VCaP (cell line): ENCODE measurements around the gene IFI35.

Experiments
- H3K27ac ChIP-seq: fragments of 450-650 bp; 2 replicates; pipeline ENCODE4 v1.5.1; 2017
- TF ChIP-seq, protein P1 (sequence below): fragments of 450-650 bp; conservative IDR thresholded peaks from 2 replicates; pipeline ENCODE4 v1.5.1; 2017; ENCODE audit warnings: mild to moderate bottlenecking, moderate library complexity

IFI35 gene

DNA sequence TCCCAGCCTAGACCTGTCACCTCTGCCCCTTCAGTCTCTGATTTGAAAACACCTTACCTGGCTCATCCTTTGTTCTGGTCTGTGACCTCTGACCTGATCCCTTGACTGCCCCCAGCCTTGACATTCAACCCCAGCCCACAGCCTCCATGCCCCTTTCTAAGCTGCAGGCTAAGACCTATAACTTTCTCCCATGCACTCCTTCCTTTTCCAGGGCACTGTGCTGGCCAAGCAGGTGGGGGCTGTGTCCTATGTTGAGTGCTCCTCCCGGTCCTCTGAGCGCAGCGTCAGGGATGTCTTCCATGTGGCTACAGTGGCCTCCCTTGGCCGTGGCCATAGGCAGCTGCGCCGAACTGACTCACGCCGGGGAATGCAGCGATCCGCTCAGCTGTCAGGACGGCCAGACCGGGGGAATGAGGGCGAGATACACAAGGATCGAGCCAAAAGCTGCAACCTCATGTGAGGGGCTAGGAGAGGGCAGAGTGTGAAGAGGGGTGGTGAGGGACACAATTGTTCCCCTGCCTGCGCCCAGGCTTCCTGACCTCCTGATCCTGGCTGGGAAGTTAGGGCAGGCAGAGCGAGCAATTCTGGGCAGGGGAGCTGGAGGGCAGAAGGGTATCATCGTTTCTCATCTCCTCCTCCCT, 21.8 kb downstream of the IFI35 start:
- TF ChIP-seq, protein P1, sequence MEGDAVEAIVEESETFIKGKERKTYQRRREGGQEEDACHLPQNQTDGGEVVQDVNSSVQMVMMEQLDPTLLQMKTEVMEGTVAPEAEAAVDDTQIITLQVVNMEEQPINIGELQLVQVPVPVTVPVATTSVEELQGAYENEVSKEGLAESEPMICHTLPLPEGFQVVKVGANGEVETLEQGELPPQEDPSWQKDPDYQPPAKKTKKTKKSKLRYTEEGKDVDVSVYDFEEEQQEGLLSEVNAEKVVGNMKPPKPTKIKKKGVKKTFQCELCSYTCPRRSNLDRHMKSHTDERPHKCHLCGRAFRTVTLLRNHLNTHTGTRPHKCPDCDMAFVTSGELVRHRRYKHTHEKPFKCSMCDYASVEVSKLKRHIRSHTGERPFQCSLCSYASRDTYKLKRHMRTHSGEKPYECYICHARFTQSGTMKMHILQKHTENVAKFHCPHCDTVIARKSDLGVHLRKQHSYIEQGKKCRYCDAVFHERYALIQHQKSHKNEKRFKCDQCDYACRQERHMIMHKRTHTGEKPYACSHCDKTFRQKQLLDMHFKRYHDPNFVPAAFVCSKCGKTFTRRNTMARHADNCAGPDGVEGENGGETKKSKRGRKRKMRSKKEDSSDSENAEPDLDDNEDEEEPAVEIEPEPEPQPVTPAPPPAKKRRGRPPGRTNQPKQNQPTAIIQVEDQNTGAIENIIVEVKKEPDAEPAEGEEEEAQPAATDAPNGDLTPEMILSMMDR, result no peak

DNA sequence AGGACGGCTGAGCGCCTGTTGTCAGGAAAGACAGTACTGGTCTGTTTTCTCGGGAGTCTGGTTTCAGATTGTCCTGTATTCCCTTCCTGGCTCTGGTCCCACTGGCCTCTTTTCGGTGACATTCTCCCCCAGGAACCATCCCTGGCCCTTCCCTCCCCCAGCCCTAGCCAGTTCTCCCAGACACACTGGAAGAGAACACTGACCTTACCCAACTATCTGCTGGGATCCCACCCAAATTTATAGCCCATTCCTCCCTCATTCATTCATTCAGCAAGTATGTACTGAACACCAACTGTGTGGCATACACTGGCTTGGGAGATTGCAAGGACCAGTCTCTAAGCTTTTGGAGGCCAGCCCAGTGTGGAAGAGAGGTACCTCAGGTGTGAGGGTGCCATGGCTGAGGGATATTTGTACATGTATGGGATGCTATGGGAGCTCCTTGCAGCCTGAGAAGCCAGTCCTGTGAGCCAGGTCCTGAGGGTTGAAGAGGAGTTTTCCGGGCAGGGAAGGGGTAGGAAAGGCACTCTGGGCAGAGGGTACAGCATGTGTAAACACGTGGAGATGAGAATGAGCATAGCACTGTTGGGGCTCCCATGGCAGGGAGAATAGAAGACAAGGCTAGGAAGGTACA, 23.7 kb downstream of the IFI35 start:
- TF ChIP-seq, protein P1, result no peak
- H3K27ac ChIP-seq, result no peak overlapping the region

More for the DNA sequence above, 21.8 kb downstream of the IFI35 start:
- no peak overlapping the region for H3K27ac ChIP-seq

DNA sequence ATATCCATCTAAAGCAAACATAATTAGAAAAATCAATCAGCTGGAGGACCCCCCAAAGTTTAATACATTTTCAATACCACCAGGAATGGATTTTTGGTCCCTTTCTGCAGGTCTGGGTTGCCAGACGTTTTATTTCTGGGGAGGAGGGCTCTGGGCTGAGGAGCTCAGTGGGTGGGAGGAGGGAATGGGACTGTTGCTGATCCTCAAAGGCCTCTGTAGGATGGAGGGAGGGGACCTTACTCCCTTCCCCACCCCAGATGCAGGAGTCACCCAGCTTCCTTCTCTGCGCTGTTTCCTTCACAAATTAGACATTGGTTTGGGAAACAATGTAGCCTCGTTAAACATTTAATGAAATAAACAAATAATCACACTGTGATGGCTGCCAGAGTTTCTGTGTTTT, 25.1 kb downstream of the IFI35 start:
- H3K27ac ChIP-seq, result no peak overlapping the region
- TF ChIP-seq, protein P1, result no peak

DNA sequence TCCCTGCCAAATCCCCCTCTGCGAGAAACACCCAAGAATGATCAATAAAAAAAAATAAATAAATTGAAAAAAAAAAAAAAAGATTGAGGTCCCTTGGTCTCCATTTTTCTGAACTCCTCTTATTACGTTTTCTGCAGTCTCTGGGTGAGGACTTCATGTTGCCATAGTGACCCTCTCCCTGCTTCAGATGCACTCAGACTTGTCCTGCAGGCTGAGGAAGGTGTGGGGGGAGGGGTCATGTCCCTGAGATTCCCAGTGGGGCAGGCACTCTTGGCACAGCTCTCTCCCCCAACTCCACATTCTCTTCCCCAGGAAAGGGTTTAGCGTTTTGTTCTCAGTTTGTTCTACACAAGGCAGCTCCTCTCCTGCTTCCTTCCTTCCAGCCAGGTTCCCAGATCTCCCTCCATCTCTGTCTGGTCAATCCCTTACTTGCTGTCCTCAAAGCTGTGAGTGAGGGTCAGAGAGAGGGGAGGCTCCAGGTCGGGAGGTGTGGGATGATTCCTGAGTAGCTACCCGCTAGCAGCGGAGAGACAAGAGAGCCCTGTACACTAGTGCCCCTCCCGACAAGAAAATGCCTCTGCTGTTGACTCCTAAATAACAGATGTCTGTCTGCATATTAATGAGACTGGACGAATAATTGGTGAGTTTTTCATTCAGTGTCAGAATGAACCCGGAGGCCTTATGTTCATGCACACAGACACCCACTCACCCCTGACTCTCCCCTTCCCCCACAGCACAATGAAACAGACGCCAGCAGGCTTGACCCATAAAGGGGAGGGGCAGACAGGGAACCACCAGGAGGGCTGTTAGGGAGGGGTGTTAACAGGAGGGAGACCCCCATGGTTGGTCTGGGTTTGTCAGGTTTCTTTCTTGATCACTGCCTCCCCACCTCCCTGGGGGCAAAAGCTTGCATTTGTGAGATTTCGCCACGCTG, 27.6 kb downstream of the IFI35 start:
- H3K27ac ChIP-seq, result no peak overlapping the region; the same call in 1 of the 2 replicates
- TF ChIP-seq, protein P1, result no peak

- TF ChIP-seq, protein P1, result no peak
- no peak overlapping the region for H3K27ac ChIP-seq
These were observed 28.3 kb downstream of the IFI35 start for GRCh38 chr17:43034894-43035293.

- TF ChIP-seq, protein P1, result no peak
- H3K27ac ChIP-seq, result no peak overlapping the region
These were observed 33.1 kb downstream of the IFI35 start for GRCh38 chr17:43039646-43040045.

DNA sequence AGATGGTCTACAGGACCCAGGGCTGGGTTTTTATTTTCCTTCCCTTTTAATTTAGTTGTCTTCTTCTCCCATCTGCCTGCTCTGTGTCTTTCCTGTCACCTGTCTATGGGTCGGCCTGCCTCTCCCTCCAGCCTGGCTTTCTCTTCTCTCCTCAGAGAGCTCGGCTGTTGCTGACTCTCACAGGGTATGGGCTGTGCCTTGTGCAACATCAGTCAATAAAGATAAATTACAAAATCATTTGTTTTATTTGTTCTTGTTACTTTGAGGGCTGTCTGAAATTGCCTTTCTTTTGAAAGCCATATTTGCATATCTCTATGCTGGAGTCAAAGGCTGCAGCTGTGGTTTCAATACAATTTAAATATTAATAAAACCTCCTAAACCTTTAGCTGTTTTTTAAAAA, 34.1 kb downstream of the IFI35 start:
- H3K27ac ChIP-seq, result no peak overlapping the region
- TF ChIP-seq, protein P1, result no peak
